K562 (cell line): ENCODE measurements around the gene DAO. TPM values are rescaled to one million over a fixed set of nuclear protein-coding genes. Genes with fewer than 3 reads are reported as not detected.

Experiments
- ARID1B ChIP-seq: fragments of 450-650 bp; IDR thresholded peaks from 2 replicates; pipeline ENCODE4 v1.6.1; 2016; ENCODE audit warnings: antibody characterized with exemption, mild to moderate bottlenecking, inconsistent platforms
- CEBPG ChIP-seq, 3 experiments: fragments of 200-800 bp in 1 of 3; sonication (Bioruptor generic) in 1 of 3; sonication (generic) in 1 of 3; formaldehyde crosslinking in 1 of 3; IDR thresholded peaks in 2 of 3; conservative IDR thresholded peaks in 1 of 3; 2 replicates each; pipeline versions ENCODE4 v1.6.1 to v1.8.0; 2016 to 2022; ENCODE audit warnings: missing compliant biosample characterization in 2 of 3, missing genetic modification characterization in 2 of 3, mild to moderate bottlenecking in 1 of 3, missing genetic modification reagents in 1 of 3
- CREBBP ChIP-seq: IDR thresholded peaks from one replicate; pipeline ENCODE4 v1.6.1; 2012; ENCODE audit warnings: low read depth, mild to moderate bottlenecking, control low read depth, inconsistent platforms, low read length
- ELF1 ChIP-seq: fragments of 200-800 bp; sonication (Bioruptor generic); IDR thresholded peaks from 2 replicates; pipeline ENCODE4 v1.6.1; 2016; ENCODE audit warnings: missing genetic modification characterization, missing compliant biosample characterization
- GATAD2A ChIP-seq: fragments of 450-650 bp; IDR thresholded peaks from 2 replicates; pipeline ENCODE4 v1.6.1; 2017
- HNRNPUL1 ChIP-seq: fragments of 200-400 bp; formaldehyde crosslinking; IDR thresholded peaks from 2 replicates; pipeline ENCODE4 v1.6.1; 2017; ENCODE audit warnings: low read length
- NR2F6 ChIP-seq: fragments of 450-650 bp; formaldehyde crosslinking; IDR thresholded peaks from 2 replicates; pipeline ENCODE4 v1.4.0; 2020; ENCODE audit warnings: mild to moderate bottlenecking
- RBM17 ChIP-seq: fragments of 200-400 bp; formaldehyde crosslinking; IDR thresholded peaks from 2 replicates; pipeline ENCODE4 v1.6.1; 2017; ENCODE audit warnings: low read depth, mild to moderate bottlenecking, low read length, borderline replicate concordance
- SIN3B ChIP-seq: fragments of 450-650 bp; IDR thresholded peaks from 2 replicates; pipeline ENCODE4 v1.6.1; 2017; ENCODE audit warnings: low read depth, mild to moderate bottlenecking, moderate library complexity
- TAF1 ChIP-seq: IDR thresholded peaks from 2 replicates; pipeline ENCODE4 v1.6.1; 2011; ENCODE audit warnings: mild to moderate bottlenecking, low read length, moderate library complexity; ENCODE audit not compliant: insufficient read depth, control insufficient read depth, severe bottlenecking; ENCODE audit errors: extremely low read depth
- ZFP30 ChIP-seq: fragments of 250-450 bp; sonication (Bioruptor Pico); IDR thresholded peaks from 2 replicates; pipeline ENCODE4 v1.8.0; 2022; ENCODE audit warnings: moderate library complexity, mild to moderate bottlenecking, inconsistent platforms, borderline replicate concordance
- ZFP36 ChIP-seq: fragments of 150-350 bp; IDR thresholded peaks from 2 replicates; pipeline ENCODE4 v1.6.1; 2018; ENCODE audit warnings: low read length, low read depth; ENCODE audit not compliant: partially characterized antibody
- ZNF507 ChIP-seq: conservative IDR thresholded peaks from 2 replicates; pipeline ENCODE4 v1.6.1; 2017; ENCODE audit warnings: missing genetic modification characterization, missing compliant biosample characterization
- ZNF707 ChIP-seq: fragments of 250-450 bp; sonication (Bioruptor Pico); conservative IDR thresholded peaks from 2 replicates; pipeline ENCODE4 v1.8.0; 2022; ENCODE audit warnings: inconsistent platforms, mild to moderate bottlenecking, moderate library complexity
- ZNF76 ChIP-seq: fragments of 250-450 bp; sonication (Bioruptor Pico); IDR thresholded peaks from 2 replicates; pipeline ENCODE4 v1.4.0; 2020; ENCODE audit warnings: mild to moderate bottlenecking, moderate library complexity, borderline replicate concordance
- ZNF778 ChIP-seq: fragments of 450-650 bp; formaldehyde crosslinking; IDR thresholded peaks from 2 replicates; pipeline ENCODE4 v1.4.0; 2020; ENCODE audit warnings: mild to moderate bottlenecking, moderate library complexity
- ZNF785 ChIP-seq: fragments of 250-450 bp; sonication (Bioruptor Pico); IDR thresholded peaks from 2 replicates; pipeline ENCODE4 v1.4.0; 2020; ENCODE audit warnings: mild to moderate bottlenecking
- polyA plus RNA-seq, 8 experiments: library from polyadenylated mRNA; depleted of rRNA in 4 of 8; stranded (reverse) in 5 of 8; unstranded in 3 of 8; fragments of >200 nt; fragmentation: Nextera tagmentation in 2 of 8; fragmentation: Illumina TruSeq in 1 of 8; extraction: Ambion mirVana in 2 of 8; extraction: Trizol in 1 of 8; gene quantifications; 2 replicates each; pipeline versions ENCODE4 v1.2.1 to v1.2.3, GENCODE V29; 2011 to 2014; ENCODE audit warnings: inconsistent platforms in 1 of 8, missing spikeins in 1 of 8
- total RNA-seq, 7 experiments: library from RNA; depleted of rRNA in 6 of 7; stranded (reverse); fragments of >200 nt in 6 of 7; fragmentation: Illumina TruSeq in 2 of 7; extraction: Trizol in 2 of 7; gene quantifications; 2 replicates each; pipeline versions ENCODE4 v1.2.1 to v1.2.3, GENCODE V29; 2011 to 2021; ENCODE audit warnings: low replicate concordance in 1 of 7
- TF ChIP-seq, protein P1 (sequence below), 2 experiments: fragments of 250-450 bp in 1 of 2; fragments of 450-650 bp in 1 of 2; sonication (Bioruptor Pico) in 1 of 2; IDR thresholded peaks; 2 replicates each; pipeline versions ENCODE4 v1.6.1 to v1.8.0; 2016 to 2021; ENCODE audit warnings: mild to moderate bottlenecking in 2 of 2, moderate library complexity in 2 of 2, missing compliant biosample characterization in 1 of 2, missing genetic modification characterization in 1 of 2
- TF ChIP-seq, protein P2 (sequence below): fragments of 250-450 bp; sonication (Bioruptor Pico); IDR thresholded peaks from 2 replicates; pipeline ENCODE4 v1.4.0; 2020
- TF ChIP-seq, protein P3 (sequence below): fragments of 450-650 bp; IDR thresholded peaks from one replicate; pipeline ENCODE4 v1.6.1; 2018; ENCODE audit warnings: mild to moderate bottlenecking, moderate library complexity; ENCODE audit not compliant: partially characterized antibody
- TF ChIP-seq, protein P4 (sequence below): fragments of 250-450 bp; sonication (Bioruptor Pico); IDR thresholded peaks from 2 replicates; pipeline ENCODE4 v1.8.0; 2021; ENCODE audit warnings: moderate library complexity, mild to moderate bottlenecking, inconsistent platforms
- TF ChIP-seq, protein P5 (sequence below): fragments of 250-450 bp; sonication (Bioruptor Pico); IDR thresholded peaks from 2 replicates; pipeline ENCODE4 v1.4.0; 2020; ENCODE audit warnings: mild to moderate bottlenecking

DAO gene
- total and polyA plus RNA-seq, 9 of the 15 experiments (the other 6 are each of a cell fraction or from before 2014, with no cell fraction given) = not detected

DNA sequence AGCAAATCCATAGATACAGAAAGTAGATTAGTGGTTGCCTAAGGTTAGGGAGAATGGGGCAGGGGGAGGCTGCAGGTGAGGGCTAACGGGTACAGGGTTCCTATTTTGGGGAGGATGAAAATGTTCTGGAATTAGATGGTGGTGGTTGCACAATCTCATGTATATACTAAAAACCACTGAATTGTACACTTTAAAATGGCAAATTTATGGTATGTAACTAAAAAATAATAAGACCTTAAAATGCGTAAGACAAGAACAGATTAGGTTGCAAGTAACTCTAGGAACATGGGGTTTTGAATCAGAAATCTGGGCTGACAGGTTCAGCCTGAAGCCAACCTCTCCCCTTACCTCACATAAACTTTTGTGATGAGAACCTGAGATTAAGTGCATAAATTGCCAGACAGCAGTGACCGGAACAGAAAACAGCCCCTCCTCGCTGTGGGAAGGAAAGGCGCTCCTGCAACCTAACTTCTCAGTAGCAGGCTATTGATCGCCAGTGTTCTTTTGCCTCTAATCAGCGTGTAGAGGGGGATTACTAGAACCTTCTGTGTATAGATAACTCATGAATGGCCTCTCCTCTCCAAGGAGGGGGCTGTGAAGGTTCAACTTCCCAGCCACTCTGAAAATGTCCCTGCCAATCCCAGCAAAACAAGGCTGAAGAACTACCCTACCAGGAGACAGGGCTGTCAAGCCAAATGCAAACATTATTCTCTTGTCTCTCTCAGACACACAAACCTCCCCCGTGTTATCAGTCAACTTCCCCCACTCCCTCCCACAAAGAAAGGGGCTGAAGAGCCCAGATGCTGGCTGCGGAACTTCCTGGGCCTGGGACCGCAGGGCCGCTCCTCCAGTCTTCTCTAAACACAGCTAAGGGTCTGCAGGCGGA, 24.4 kb upstream of the DAO start (continued):
- TF ChIP-seq, protein P1, sequence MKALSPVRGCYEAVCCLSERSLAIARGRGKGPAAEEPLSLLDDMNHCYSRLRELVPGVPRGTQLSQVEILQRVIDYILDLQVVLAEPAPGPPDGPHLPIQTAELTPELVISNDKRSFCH (CRISPR knock-in tag; IDR thresholded peaks at IDR 0.05) = no peak
- TF ChIP-seq, protein P1 (tag; IDR thresholded peaks at IDR 0.05) = peak; percentile 88
- TF ChIP-seq TAF1 = peak; percentile 52
- no peak for TF ChIP-seq ZNF707 (CRISPR knock-in tag)
- TF ChIP-seq, protein P2, sequence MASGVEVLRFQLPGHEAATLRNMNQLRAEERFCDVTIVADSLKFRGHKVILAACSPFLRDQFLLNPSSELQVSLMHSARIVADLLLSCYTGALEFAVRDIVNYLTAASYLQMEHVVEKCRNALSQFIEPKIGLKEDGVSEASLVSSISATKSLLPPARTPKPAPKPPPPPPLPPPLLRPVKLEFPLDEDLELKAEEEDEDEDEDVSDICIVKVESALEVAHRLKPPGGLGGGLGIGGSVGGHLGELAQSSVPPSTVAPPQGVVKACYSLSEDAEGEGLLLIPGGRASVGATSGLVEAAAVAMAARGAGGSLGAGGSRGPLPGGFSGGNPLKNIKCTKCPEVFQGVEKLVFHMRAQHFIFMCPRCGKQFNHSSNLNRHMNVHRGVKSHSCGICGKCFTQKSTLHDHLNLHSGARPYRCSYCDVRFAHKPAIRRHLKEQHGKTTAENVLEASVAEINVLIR = no peak
- TF ChIP-seq GATAD2A = no peak; the same call in 1 of the 2 replicates
- TF ChIP-seq ZNF778 (CRISPR knock-in tag) = no peak
- TF ChIP-seq ZFP36 = peak; percentile 11
- no peak for TF ChIP-seq RBM17
- peak; percentile 50; the same call in 1 of the 2 replicates for TF ChIP-seq CEBPG (CRISPR knock-in tag; IDR thresholded peaks at IDR 0.05)
- peak; percentile 46 to 69; a peak in 2 of 4 replicates for TF ChIP-seq CEBPG (tag; conservative IDR thresholded peaks at IDR 0.05 in 1 of 2, IDR thresholded peaks at IDR 0.05 in 1 of 2)
- TF ChIP-seq ZNF507 (tag) = no peak
- TF ChIP-seq, protein P3, sequence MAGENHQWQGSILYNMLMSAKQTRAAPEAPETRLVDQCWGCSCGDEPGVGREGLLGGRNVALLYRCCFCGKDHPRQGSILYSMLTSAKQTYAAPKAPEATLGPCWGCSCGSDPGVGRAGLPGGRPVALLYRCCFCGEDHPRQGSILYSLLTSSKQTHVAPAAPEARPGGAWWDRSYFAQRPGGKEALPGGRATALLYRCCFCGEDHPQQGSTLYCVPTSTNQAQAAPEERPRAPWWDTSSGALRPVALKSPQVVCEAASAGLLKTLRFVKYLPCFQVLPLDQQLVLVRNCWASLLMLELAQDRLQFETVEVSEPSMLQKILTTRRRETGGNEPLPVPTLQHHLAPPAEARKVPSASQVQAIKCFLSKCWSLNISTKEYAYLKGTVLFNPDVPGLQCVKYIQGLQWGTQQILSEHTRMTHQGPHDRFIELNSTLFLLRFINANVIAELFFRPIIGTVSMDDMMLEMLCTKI = no peak
- TF ChIP-seq, protein P4, sequence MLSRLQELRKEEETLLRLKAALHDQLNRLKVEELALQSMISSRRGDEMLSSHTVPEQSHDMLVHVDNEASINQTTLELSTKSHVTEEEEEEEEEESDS (CRISPR knock-in tag) = no peak
- no peak for TF ChIP-seq ZNF785 (CRISPR knock-in tag)
- TF ChIP-seq ZFP30 = no peak
- TF ChIP-seq ZNF76 (CRISPR knock-in tag) = no peak
- TF ChIP-seq NR2F6 (CRISPR knock-in tag) = no peak
- no peak for TF ChIP-seq CREBBP
- TF ChIP-seq ELF1 (tag) = peak; percentile 39; the same call in 1 of the 2 replicates
- TF ChIP-seq, protein P5, sequence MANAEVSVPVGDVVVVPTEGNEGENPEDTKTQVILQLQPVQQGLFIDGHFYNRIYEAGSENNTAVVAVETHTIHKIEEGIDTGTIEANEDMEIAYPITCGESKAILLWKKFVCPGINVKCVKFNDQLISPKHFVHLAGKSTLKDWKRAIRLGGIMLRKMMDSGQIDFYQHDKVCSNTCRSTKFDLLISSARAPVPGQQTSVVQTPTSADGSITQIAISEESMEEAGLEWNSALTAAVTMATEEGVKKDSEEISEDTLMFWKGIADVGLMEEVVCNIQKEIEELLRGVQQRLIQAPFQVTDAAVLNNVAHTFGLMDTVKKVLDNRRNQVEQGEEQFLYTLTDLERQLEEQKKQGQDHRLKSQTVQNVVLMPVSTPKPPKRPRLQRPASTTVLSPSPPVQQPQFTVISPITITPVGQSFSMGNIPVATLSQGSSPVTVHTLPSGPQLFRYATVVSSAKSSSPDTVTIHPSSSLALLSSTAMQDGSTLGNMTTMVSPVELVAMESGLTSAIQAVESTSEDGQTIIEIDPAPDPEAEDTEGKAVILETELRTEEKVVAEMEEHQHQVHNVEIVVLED (CRISPR knock-in tag) = no peak
- no peak for TF ChIP-seq HNRNPUL1
- TF ChIP-seq SIN3B = no peak
- TF ChIP-seq ARID1B = peak; percentile 98
